Fibroblast of skin of left quadriceps (primary cell): Measurements from ENCODE around the gene FCHSD2.
"Not testable (repeated sequence)": the region's sequence is repeated elsewhere in the genome, so short reads cannot be mapped to it uniquely, and the experiment has no call there.

Experiments
- DNase-seq, 2 experiments: peaks; one replicate each; pipeline ENCODE4 v3.0.0-alpha.2; 2013; ENCODE audit warnings: low read depth in 2 of 2

Gene FCHSD2

DNA sequence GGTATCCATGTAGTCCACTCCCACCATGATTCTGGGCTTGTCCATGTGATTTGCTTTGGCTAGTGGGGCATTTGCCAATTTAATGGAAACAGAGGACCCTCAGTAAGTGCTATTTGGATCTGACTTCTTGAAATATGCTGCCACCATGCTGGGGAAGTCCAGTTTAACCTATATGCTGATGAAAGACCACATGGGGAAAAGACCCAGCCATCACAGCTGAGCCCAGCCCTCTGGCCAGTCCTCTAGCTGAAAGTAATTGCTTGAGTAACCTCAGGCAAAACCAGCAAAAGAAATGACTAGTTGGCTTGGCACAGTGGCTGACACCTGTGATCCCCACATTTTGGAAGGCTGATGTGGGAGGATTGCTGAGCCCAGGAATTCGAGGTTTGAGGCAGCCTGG, 266.4 kb downstream of the FCHSD2 start:
- DNase-seq: no peak

DNA sequence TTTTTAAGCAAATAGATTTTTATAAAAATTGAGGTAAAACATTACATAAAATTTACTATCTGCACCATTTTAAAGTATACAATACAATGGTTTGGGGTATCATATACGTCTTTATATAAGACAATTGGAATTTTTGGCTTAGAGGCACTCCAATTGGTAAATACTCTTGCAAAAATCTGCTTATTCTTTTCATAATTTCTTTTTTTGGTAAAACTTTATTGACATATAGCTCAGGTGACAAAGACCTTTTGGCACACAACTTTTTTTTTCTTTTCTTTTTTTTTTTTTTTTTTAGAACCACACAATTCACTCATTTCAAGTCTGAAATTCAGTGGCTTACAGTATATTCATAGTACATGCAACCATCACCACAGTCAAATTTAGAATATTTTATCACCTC, 270.1 kb downstream of the FCHSD2 start:
- no peak for DNase-seq

DNA sequence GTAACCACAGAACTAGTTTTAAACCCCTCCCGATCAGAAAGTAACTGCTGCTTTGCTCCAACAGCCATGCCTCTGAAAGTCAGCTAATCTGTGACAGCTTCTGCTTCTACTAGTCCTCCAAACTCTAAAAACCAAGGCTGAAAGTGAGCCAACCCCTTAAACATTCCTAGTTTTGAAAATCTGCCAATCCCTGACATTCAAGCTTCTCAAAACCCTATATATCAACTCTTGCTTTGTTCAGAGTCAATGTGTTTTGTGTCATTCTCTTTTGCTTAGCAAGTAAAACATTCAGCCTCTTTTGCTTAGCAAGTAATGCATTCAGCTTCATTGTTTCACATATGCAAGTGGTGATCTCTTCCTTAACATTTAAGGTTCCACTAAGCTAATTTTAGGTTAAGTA, 271.0 kb downstream of the FCHSD2 start:
- DNase-seq: peak; percentile 65 to 68

DNA sequence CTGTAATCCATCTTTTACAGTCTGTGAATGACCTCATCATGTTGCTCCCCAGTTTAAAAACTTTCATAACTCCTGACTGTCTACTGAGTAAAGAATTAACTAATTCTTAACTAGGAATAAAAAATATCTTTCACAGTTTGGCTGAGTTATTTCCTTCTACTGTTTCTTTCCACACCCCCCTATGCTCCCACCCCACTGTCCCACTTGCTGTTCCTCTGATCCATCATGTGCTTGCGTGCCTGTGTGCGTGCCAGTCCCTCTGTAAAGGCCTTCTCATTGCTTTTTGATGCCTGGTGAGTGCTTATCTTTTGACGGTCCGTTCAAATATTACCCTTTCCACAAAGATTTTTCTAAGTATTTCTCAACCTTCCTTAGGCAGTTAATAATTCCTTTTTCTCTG, 272.3 kb downstream of the FCHSD2 start:
- no peak for DNase-seq

DNA sequence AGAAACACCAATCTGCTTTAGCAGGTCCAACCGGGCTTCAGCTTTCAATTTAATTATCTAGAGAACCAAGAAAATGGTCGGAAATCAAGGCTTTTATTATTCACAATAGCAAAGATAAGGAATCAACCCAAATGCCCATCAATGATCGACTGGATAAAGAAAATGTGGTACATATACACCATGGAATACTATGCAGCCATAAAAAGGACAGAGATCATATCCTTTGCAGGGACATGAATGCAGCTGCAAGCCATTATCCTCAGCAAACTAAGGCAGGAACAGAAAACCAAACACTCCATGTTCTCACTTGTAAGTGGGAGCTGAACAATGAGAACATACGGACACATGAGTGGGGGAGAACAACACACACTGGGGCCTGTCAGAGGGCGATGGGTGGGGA, 274.1 kb downstream of the FCHSD2 start:
- no peak for DNase-seq

DNA sequence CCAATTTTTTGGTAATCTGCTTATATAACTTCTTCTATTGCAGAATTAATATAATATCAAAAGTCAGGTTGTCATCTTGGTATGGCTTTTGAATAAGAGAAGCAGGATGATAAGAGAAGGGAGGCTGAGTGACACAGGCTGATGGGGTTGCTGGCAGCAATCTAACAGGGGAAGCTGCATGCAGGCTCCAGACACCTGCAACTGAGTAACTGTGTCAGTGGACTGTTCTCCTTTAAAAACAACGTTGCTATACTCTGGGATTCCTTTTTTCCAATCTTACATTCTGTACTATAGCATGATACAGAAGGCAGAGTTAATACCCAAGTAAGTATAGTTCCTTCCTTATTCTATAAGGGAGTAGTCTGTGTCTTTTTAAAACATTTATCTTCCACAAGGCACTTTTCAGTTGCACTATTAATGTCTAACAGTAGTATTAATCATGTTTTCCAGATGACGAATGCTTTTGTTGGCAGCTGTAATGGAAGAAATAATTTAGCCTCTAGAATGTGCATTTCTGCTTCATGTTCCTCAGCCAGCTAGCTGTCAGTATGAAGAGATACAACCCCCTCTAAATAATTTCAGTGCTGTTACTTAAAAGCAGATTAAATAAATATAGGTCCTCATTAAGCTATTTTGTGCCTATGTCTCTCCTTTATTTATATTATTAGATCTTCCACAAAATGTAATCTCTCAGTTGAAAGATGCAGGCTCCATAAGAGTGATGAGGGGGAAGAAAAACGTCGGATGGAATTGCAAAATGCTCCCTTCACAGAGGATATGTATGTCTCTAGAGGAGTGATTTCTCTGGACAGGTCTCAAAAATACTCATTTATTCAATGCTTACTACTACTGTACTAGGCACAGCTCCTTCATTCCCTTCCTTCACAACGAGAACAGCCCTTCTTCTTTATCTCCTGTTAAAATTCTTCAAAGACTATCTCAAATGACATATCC, 277.1 kb downstream of the FCHSD2 start:
- peak; percentile 68 to 72 for DNase-seq

DNA sequence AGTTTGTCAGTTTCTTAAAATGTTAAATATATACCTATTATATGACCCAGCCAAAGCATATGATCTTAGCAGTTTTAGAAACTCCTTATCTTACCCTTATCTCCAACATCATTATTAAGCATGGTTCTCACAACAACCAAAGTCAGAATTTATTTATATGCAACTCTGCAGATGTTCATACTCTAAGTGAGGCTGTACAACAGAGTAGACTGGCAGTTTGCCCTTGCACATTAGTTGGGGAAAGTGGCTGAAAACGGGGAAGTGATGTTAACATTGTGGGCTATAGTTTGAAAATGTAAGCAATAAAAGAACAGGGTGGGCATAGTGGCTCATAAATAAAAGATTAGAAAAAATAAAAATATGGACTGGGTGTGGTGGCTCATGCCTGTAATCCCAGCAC, 278.2 kb downstream of the FCHSD2 start:
- no peak for DNase-seq

DNA sequence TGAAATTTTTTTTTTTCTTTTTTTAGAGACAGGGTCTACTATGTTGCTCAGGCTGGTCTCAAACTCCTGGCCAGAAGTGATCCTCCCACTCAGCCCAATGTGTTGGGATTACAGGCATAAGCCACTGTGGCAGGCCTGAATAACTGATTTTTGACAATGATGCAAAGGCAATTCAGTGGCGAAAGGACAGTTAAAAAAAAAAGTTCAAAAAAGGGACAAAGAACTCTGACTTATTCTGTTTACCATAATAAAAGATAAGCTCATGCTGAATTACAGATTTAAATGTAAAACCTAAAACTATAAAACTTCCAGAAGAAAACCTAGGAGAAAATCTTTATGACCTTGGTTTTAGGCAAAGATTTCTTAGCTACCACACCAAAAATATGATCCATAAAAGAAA, 279.0 kb downstream of the FCHSD2 start:
- DNase-seq: no peak

DNA sequence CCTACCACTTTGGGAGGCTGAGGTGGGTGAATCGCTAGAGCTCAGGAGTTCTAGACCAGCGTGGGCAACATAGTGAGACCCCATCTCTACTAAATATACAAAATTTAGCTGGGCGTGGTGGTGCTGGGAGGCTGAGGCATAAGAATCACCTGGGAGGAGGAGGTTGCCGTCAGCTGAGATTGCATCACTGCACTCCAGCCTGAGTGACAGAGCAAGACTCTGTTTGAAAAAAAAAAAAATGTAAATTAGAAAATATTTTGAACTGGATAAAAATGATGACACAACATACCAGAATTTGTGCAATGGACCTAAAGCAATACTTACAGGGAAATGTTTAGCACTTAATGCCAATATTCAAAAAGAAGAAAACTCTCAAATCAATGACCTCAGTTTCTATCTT, 281.5 kb downstream of the FCHSD2 start:
- no peak for DNase-seq

DNA sequence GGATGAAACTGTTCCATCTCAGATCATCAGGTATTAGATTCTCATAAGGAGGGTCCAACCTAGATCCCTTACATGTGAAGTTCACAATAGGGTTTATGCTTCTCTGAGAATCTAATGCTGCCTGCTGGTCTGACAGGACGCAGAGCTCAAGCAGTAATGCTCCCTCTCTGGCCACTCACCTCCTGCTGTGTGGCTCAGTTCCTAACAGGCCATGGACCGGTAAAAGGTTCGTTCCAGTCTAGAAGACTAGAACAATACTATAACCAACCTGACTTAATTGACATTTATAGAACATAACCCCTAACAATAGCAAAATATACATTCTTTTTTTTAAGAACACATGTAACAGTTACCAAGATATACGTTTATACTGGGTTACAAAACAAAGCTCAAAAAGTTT, 282.1 kb downstream of the FCHSD2 start:
- no peak for DNase-seq

DNA sequence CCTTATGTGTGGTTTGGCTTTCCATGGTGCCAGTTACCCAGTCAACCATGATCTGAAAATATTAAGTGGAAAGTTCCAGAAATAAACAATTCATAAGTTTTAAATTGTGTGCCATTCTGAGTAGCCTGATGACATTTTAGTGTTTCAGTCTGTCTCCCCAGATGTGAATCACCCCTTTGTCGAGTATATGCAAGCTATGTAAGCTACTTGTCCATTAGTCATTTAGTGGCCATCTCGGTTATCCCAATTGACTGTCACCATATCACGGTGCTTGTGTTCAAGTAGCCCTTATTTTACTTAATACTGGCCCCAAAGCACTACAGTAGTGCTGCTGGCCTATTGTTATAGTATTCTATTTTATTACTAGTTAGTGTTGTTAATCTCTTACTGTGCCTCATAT, 283.0 kb downstream of the FCHSD2 start:
- no peak for DNase-seq

DNA sequence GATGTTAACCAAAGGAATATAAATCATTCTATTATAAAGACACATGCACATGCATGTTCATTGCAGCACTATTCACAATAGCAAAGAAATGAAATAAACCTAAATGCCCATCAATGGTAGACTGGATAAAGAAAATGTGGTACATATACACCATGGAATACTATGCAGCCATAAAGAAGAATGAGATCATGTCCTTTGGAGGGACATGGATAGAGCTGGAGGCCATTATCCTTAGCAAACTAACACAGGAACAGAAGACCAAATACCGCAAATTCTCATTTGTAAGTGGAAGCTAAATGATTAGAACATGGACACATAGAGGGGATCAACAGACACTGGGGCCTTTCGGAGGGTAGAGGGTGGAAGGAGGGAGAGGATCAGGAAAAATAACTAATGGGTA, 283.9 kb downstream of the FCHSD2 start:
- not testable (repeated sequence) for DNase-seq

DNA sequence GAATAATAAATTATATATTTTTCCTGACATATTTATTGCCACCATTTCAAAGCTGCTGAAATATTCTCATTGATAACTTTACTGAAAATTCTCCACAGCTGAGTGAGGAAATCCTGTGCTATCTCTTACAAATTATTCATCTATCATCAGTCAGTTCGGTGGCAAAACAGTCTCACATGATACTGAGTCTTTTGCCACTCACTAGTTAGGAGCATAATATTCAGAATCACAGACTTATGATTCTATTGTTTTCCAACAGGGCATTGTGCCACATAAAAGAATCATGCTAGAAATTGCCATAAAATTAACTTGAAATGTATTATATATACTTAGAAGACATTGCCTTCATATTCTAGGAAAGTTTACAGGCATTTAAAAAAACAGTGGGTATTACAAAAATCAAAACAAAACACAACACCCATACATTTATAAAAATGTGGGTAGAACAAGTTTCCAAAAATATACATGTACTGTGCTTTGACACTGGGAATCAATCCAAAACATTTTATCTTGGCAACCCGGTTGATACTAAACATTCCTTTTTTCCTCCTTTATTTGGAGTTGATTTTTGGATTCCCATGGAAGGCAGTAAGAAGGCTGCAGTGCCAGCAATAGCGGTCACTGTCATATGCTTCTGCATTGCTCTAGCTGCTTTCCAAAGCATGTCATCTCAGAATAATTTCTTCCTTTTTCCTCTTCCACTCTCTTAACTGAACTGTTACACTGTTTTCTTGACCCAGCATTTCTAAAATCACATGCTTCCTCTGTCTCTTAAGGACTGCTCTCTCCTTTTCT, 285.4 kb downstream of the FCHSD2 start:
- DNase-seq: no peak

DNA sequence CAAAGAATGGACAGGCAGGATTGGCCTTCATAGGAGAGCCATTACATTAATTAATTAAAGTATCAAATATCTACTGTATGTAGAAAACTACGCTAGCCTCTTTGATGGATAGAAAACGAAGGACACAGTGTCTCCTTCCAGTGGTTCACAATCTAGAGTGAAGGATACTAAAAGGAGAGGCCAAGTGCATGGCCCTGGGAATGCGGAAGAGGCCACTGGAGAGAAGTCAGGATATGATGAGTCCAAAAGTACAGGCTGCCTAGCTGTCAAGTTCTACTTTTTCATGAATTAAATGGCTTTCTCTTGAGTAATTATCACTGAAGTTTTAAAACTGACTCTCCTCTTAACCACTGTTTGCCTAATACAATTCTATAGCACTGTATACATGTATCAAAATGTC, 286.1 kb downstream of the FCHSD2 start:
- no peak for DNase-seq

DNA sequence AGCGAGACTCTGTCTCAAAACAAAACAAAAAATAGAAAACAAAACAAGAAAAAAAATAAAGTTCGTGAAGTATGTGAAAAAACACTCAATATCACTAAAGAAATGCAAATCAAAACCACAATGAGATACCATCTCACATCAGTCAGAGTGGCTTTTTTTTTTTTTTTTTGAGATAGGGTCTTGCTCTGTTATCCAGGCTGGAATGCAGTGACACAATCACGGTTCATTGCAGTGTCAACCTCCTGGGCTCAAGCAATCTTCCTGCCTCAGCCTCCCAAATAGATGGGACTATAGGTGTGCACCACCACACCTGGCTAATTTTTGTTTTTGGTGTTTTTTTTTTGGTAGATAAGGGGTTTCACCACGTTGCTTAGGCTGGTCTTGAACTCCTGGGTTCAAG, 290.4 kb downstream of the FCHSD2 start:
- no peak for DNase-seq

DNA sequence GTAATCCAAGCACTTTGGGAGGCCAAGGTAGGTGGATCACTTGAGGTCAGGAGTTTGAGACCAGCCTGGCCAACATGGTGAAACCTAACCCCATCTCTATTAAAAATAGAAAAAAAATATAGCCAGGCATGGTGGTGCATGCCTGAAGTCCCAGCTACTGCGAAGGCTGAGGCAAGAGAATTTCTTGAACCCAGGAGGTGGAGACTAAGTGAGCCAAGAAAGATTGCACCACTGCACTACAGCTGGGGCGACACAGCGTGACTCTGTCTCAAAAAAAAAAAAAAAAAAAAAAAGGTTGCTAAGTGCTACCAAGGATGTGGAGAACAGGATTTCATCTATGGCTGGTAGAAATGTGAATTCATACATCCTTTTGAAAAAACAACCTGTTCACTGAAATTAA, 291.3 kb downstream of the FCHSD2 start:
- DNase-seq: no peak

DNA sequence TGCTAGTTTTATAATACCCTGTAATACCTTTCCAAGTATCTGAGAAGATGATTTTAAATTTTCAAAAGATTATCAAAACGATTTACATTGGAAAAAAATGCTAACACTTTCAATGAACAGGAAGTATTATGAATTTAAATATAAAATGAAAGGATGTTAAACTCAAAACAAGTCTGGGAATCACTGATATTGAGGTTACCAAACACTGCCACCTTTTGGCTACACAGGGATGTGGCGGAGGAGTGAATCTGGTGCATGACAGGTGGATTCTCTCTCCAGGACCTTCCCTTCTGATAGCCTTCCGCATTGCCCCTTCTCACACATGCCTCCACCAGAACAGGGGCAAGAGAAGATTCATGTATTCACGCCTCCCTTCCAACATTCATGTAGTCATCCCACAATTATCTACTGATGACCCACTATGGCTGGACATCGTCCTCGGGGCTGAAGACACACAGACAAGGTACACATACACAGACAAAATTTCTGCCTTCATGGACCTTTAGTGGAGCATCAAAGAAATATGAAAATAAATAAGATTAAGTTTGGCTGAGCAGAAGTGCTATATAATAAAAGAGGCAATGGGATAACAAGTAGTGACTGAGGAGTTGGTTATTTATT, 293.2 kb downstream of the FCHSD2 start:
- DNase-seq: no peak

DNA sequence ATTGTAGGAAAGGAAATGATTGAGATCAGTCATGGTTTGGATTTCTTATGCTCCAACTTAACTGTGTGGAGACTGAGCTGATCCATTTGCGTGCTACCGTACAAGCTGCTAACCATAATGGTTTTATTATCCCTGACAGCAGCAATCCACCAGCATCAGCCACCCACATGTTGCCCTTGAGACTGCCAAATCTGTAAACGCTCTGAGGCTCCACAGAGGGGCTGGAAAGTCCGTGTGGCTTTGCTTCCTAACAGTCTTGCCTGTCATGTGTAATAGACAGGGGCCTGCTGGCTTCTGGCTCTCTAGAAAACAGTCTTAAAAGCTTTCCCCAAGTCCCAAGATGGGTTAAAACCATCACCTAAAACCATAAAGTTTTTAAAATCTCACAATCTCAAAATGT, 297.8 kb downstream of the FCHSD2 start:
- peak; percentile 63 to 73 for DNase-seq

DNA sequence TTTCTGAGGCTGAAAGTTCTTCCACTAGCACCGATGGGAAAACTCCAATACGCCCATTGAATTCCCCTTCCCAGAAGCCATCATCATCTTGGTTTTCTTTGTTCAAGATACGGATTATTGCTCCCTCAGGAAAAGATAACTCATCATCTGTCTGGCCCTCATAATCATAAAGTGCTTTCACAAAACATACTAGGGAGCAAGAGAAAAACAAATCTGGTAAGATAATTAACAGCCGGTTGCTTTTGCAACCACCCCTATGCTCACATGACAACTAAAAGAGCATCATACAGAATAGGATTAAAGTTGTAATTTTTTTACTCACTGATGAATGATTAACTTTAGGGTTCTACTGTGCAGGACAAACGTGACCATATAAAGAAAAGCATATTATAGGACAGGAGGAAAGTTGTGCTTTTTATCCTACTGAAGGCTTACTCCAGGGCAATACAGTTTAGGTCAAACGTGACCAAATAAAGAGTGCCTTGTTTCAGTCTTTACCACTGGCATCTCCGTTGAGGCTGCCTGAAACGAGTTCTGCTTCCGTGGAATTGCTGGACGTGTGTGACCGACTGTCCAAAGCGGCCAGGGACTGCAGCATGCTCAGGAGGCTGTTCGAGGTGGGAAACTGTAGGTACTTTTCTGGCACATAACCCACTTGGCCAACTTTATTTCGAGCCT, 299.3 kb downstream of the FCHSD2 start:
- no peak for DNase-seq

DNA sequence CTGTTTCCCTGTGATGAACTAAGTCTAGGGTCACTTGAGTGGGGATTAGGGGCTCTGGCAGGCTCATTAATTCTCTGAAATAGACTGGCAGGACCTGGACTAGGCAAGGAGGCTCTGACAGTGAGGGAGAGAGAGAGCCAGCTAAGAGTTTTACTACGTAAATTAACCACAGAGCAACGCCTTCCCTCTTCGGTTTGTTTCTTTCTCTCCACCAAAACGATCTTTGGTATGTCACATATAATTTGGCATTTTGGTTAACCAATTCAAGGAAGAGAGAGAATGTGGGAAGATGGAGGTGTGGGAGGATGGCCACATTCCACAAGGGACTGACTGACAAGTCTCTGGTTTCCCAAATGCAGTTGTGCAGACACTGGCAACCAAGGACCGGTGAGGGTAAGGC, 300.0 kb downstream of the FCHSD2 start:
- no peak for DNase-seq

DNA sequence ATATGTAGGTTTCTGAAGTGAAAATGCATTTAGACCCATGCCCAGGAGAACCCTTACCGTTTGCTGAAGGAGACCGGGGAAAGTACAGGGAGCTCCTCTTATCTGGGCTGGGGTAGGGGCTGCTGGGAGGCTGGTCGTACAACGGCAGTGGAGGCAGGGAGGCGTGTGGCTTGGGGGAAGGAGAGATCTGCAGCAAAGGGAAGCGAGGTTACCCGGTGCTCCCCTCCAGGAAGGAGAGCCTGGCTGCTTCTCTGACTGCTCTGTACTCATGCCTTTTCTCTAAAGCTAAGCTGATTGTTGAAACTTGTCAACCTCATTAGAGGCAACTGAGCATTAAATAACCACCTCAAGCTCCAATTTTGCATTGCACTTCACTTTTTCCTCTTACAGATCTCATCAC, 300.7 kb downstream of the FCHSD2 start:
- no peak for DNase-seq

DNA sequence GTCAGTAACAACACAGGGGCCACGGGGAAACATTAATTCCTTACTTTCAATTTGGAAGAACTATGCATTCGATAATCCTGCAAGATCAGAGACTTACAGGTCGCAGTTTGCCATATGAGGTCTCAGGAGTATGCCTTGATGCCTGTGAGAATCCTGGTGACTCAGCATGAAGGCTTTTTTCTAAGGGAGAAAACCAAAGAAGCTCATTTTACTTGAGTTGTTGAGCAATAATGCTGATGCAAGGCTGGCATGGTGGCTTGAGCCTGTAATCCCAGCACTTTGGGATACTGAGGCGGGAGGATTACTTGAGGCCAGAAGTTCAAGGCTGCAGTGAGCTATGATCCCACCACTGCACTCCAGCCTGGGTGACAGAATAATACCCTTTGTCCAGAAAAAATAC, 301.3 kb downstream of the FCHSD2 start:
- peak; percentile 82 to 83 for DNase-seq
